K562 (cell line): ENCODE data around the gene PLXDC1. TPM values are rescaled to one million over a fixed set of nuclear protein-coding genes. Genes with fewer than 3 reads are reported as not detected.
A peak's percentile ranks its signal among the peaks of the same experiment; 100 is the strongest.

Experiments used
- ETS2 ChIP-seq: IDR thresholded peaks from 2 replicates; pipeline ENCODE4 v1.6.1; 2016; ENCODE audit warnings: borderline replicate concordance, missing genetic modification characterization, mild to moderate bottlenecking, moderate library complexity, missing compliant biosample characterization; ENCODE audit not compliant: poor library complexity, severe bottlenecking
- HEY1 ChIP-seq: fragments of 250-450 bp; sonication (Bioruptor Pico); IDR thresholded peaks from 2 replicates; pipeline ENCODE4 v1.5.0; 2020; ENCODE audit warnings: mild to moderate bottlenecking, moderate library complexity, borderline replicate concordance
- HNRNPUL1 ChIP-seq: fragments of 200-400 bp; formaldehyde crosslinking; IDR thresholded peaks from 2 replicates; pipeline ENCODE4 v1.6.1; 2017; ENCODE audit warnings: low read length
- SAFB ChIP-seq: fragments of 200-400 bp; formaldehyde crosslinking; IDR thresholded peaks from 2 replicates; pipeline ENCODE4 v1.6.1; 2017; ENCODE audit warnings: low read depth, low read length, borderline replicate concordance
- SMARCC2 ChIP-seq: fragments of 450-650 bp; IDR thresholded peaks from 2 replicates; pipeline ENCODE4 v1.6.1; 2017; ENCODE audit warnings: antibody characterized with exemption, moderate library complexity, mild to moderate bottlenecking, low read depth
- ZBED1 ChIP-seq: IDR thresholded peaks from 2 replicates; pipeline ENCODE4 v1.6.1; 2014
- ZNF217 ChIP-seq: sonication (generic); formaldehyde crosslinking; IDR thresholded peaks from 2 replicates; pipeline ENCODE4 v1.8.0; 2022; ENCODE audit warnings: mild to moderate bottlenecking, missing genetic modification reagents
- ZNF589 ChIP-seq: fragments of 200-800 bp; sonication (Bioruptor generic); IDR thresholded peaks from 2 replicates; pipeline ENCODE4 v1.6.1; 2016; ENCODE audit warnings: low read depth, missing genetic modification characterization, missing compliant biosample characterization
- polyA plus RNA-seq, 8 experiments: library from polyadenylated mRNA; depleted of rRNA in 4 of 8; stranded (reverse) in 5 of 8; unstranded in 3 of 8; fragments of >200 nt; fragmentation: Nextera tagmentation in 2 of 8; fragmentation: Illumina TruSeq in 1 of 8; extraction: Ambion mirVana in 2 of 8; extraction: Trizol in 1 of 8; gene quantifications; 2 replicates each; pipeline versions ENCODE4 v1.2.1 to v1.2.3, GENCODE V29; 2011 to 2014; ENCODE audit warnings: inconsistent platforms in 1 of 8, missing spikeins in 1 of 8
- total RNA-seq, 7 experiments: library from RNA; depleted of rRNA in 6 of 7; stranded (reverse); fragments of >200 nt in 6 of 7; fragmentation: Illumina TruSeq in 2 of 7; extraction: Trizol in 2 of 7; gene quantifications; 2 replicates each; pipeline versions ENCODE4 v1.2.1 to v1.2.3, GENCODE V29; 2011 to 2021; ENCODE audit warnings: low replicate concordance in 1 of 7
- TF ChIP-seq, protein P1 (sequence below): fragments of 250-450 bp; sonication (Bioruptor Pico); IDR thresholded peaks from 2 replicates; pipeline ENCODE4 v1.4.0; 2020; ENCODE audit warnings: mild to moderate bottlenecking, moderate library complexity
- TF ChIP-seq, protein P2 (sequence below): sonication (generic); formaldehyde crosslinking; IDR thresholded peaks from 2 replicates; pipeline ENCODE4 v1.8.0; 2022; ENCODE audit warnings: mild to moderate bottlenecking, missing genetic modification reagents, borderline replicate concordance
- TF ChIP-seq, protein P3 (sequence below): fragments of 250-450 bp; sonication (Bioruptor Pico); IDR thresholded peaks from 2 replicates; pipeline ENCODE4 v1.4.0; 2020; ENCODE audit warnings: mild to moderate bottlenecking, moderate library complexity, borderline replicate concordance
- TF ChIP-seq, protein P4 (sequence below): sonication (generic); formaldehyde crosslinking; IDR thresholded peaks from 2 replicates; pipeline ENCODE4 v1.8.0; 2022; ENCODE audit warnings: missing genetic modification reagents, mild to moderate bottlenecking, moderate library complexity, borderline replicate concordance
- TF ChIP-seq, protein P5 (sequence below): fragments of 450-650 bp; IDR thresholded peaks from 2 replicates; pipeline ENCODE4 v1.6.1; 2016; ENCODE audit warnings: missing biosample characterization, missing genetic modification characterization
- TF ChIP-seq, protein P6 (sequence below): fragments of 250-450 bp; sonication (Bioruptor Pico); IDR thresholded peaks from 2 replicates; pipeline ENCODE4 v1.4.0; 2020; ENCODE audit warnings: mild to moderate bottlenecking

Gene PLXDC1
- total and polyA plus RNA-seq, 9 of the 15 experiments (the other 6 are each of a cell fraction or from before 2014, with no cell fraction given) = not detected

DNA sequence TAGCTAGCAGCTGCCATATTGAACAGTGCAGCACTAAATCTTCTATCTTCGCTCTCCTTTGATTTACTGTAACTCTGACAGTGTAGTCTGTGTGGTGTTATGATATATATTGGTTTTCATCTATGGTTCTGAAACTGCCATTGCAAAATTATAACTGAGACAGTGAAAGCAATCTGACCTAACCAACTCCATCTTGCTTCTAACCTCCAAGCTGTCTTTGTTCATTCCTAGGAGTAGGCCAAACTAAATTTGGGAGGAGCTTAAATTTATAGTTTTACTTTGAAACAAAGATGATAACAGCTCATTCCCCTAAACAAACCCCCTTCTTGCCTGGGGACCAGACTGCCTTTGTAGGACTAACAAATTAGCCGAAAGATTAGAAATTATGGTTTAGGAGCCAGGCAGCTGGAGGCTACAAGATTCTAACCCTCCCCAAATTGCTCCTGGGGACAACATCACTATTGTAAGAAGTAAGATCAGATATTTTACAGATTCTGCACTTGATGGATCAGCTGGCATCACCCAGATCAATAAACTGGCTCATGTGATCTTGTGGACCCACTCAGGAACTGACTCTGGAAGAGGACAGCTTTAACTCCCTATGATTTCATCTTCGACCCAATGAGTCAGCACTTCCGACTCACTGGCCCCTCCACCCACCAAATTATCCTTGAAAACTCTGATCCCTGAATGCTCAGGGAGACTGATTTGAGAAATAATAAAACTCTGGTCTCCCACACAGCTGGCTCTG lies 137.2 kb downstream of the PLXDC1 start (continued):
- TF ChIP-seq, protein P1, sequence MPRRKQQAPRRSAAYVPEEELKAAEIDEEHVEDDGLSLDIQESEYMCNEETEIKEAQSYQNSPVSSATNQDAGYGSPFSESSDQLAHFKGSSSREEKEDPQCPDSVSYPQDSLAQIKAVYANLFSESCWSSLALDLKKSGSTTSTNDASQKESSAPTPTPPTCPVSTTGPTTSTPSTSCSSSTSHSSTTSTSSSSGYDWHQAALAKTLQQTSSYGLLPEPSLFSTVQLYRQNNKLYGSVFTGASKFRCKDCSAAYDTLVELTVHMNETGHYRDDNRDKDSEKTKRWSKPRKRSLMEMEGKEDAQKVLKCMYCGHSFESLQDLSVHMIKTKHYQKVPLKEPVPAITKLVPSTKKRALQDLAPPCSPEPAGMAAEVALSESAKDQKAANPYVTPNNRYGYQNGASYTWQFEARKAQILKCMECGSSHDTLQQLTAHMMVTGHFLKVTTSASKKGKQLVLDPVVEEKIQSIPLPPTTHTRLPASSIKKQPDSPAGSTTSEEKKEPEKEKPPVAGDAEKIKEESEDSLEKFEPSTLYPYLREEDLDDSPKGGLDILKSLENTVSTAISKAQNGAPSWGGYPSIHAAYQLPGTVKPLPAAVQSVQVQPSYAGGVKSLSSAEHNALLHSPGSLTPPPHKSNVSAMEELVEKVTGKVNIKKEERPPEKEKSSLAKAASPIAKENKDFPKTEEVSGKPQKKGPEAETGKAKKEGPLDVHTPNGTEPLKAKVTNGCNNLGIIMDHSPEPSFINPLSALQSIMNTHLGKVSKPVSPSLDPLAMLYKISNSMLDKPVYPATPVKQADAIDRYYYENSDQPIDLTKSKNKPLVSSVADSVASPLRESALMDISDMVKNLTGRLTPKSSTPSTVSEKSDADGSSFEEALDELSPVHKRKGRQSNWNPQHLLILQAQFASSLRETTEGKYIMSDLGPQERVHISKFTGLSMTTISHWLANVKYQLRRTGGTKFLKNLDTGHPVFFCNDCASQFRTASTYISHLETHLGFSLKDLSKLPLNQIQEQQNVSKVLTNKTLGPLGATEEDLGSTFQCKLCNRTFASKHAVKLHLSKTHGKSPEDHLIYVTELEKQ (CRISPR knock-in tag) = peak; percentile 98
- TF ChIP-seq HNRNPUL1 (no peak), SAFB (no peak), ZNF217 (CRISPR knock-in tag) (no peak), ETS2 (tag) (peak; percentile 97), SMARCC2 (peak; percentile 60; the same call in 1 of the 2 replicates), ZNF589 (CRISPR knock-in tag) (peak; percentile 99), HEY1 (CRISPR knock-in tag) (peak; percentile 62; the same call in 1 of the 2 replicates), ZBED1 (no peak)
- TF ChIP-seq, protein P2, sequence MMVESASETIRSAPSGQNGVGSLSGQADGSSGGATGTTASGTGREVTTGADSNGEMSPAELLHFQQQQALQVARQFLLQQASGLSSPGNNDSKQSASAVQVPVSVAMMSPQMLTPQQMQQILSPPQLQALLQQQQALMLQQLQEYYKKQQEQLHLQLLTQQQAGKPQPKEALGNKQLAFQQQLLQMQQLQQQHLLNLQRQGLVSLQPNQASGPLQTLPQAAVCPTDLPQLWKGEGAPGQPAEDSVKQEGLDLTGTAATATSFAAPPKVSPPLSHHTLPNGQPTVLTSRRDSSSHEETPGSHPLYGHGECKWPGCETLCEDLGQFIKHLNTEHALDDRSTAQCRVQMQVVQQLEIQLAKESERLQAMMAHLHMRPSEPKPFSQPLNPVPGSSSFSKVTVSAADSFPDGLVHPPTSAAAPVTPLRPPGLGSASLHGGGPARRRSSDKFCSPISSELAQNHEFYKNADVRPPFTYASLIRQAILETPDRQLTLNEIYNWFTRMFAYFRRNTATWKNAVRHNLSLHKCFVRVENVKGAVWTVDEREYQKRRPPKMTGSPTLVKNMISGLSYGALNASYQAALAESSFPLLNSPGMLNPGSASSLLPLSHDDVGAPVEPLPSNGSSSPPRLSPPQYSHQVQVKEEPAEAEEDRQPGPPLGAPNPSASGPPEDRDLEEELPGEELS (CRISPR knock-in tag) = no peak
- TF ChIP-seq, protein P3, sequence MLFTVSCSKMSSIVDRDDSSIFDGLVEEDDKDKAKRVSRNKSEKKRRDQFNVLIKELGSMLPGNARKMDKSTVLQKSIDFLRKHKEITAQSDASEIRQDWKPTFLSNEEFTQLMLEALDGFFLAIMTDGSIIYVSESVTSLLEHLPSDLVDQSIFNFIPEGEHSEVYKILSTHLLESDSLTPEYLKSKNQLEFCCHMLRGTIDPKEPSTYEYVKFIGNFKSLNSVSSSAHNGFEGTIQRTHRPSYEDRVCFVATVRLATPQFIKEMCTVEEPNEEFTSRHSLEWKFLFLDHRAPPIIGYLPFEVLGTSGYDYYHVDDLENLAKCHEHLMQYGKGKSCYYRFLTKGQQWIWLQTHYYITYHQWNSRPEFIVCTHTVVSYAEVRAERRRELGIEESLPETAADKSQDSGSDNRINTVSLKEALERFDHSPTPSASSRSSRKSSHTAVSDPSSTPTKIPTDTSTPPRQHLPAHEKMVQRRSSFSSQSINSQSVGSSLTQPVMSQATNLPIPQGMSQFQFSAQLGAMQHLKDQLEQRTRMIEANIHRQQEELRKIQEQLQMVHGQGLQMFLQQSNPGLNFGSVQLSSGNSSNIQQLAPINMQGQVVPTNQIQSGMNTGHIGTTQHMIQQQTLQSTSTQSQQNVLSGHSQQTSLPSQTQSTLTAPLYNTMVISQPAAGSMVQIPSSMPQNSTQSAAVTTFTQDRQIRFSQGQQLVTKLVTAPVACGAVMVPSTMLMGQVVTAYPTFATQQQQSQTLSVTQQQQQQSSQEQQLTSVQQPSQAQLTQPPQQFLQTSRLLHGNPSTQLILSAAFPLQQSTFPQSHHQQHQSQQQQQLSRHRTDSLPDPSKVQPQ = peak; percentile 79; the same call in 1 of the 2 replicates
- TF ChIP-seq, protein P4, sequence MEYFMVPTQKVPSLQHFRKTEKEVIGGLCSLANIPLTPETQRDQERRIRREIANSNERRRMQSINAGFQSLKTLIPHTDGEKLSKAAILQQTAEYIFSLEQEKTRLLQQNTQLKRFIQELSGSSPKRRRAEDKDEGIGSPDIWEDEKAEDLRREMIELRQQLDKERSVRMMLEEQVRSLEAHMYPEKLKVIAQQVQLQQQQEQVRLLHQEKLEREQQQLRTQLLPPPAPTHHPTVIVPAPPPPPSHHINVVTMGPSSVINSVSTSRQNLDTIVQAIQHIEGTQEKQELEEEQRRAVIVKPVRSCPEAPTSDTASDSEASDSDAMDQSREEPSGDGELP (CRISPR knock-in tag) = no peak
- TF ChIP-seq, protein P5, sequence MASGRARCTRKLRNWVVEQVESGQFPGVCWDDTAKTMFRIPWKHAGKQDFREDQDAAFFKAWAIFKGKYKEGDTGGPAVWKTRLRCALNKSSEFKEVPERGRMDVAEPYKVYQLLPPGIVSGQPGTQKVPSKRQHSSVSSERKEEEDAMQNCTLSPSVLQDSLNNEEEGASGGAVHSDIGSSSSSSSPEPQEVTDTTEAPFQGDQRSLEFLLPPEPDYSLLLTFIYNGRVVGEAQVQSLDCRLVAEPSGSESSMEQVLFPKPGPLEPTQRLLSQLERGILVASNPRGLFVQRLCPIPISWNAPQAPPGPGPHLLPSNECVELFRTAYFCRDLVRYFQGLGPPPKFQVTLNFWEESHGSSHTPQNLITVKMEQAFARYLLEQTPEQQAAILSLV = peak; percentile 97
- TF ChIP-seq, protein P6, sequence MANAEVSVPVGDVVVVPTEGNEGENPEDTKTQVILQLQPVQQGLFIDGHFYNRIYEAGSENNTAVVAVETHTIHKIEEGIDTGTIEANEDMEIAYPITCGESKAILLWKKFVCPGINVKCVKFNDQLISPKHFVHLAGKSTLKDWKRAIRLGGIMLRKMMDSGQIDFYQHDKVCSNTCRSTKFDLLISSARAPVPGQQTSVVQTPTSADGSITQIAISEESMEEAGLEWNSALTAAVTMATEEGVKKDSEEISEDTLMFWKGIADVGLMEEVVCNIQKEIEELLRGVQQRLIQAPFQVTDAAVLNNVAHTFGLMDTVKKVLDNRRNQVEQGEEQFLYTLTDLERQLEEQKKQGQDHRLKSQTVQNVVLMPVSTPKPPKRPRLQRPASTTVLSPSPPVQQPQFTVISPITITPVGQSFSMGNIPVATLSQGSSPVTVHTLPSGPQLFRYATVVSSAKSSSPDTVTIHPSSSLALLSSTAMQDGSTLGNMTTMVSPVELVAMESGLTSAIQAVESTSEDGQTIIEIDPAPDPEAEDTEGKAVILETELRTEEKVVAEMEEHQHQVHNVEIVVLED = peak; percentile 82
